ENCODE data around the gene FAM200A. TPM values are rescaled to one million over a fixed set of nuclear protein-coding genes. Genes with fewer than 3 reads are reported as not detected.

The FAM200A gene
- total RNA-seq, 1 experiment from 2014 or later, result 5.2 TPM

GRCh38 chr7:99579956-99580777, 28.3 kb upstream of the FAM200A start:
- no peaks in the 10 kb centered on the region for H3K9me3 Mint-ChIP-seq (ENCODE audit: unreplicated experiment)
- H3K27me3 Mint-ChIP-seq (ENCODE audit: insufficient read depth, unreplicated experiment), result peaks cover 5% of the 10 kb centered on the region
- intact Hi-C loops (cut with micrococcal nuclease; ENCODE audit: unreplicated experiment), result loop anchor here (10.0 kb wide), 1 partner anchor 55 kb away; no protein-coding TSS in a partner anchor
- BruUV-seq (replicated peaks), result no TSS peak
- H3K9me3 ChIP-seq, result no peaks in the 10 kb centered on the region
- no peaks in the 10 kb centered on the region for H3K4me1 Mint-ChIP-seq (ENCODE audit: low read depth, unreplicated experiment)
- POLR2A ChIA-PET, result interaction anchor here (0.6 kb wide), 1 partner anchor 62 kb away, joined by 3 read pairs; no protein-coding TSS in a partner anchor
- TF ChIP-seq CTCF (IDR thresholded peaks at IDR 0.05; ENCODE audit: insufficient read depth in 1 of 2, low read depth in 1 of 2, low read length in 1 of 2, severe bottlenecking in 1 of 2, unreplicated experiment in 1 of 2), result peak; percentile 30 to 60
- no peaks in the 10 kb centered on the region for H3K36me3 ChIP-seq (ENCODE audit: control insufficient read depth, insufficient read depth, low read length)
- H3K36me3 Mint-ChIP-seq (ENCODE audit: insufficient read depth, unreplicated experiment), result no peaks in the 10 kb centered on the region
- CTCF ChIA-PET, result interaction anchor here (1.0 to 1.3 kb wide), 2 partner anchors 28 to 55 kb away, joined by 3 to 8 read pairs; partner anchors contain the start of gene FAM200A
- no peak overlapping the region for H3K27ac Mint-ChIP-seq (ENCODE audit: unreplicated experiment)
- peak overlapping the region; percentile 72 for H3K4me3 Mint-ChIP-seq (ENCODE audit: unreplicated experiment)
- peak in 1 of 2 experiments; percentile 72 for DNase-seq
- no peaks in the 10 kb centered on the region for H3K4me1 ChIP-seq
- peak overlapping the region; percentile 37 for H3K4me3 ChIP-seq (ENCODE audit: low read depth, low read length)
- no peaks in the 10 kb centered on the region for H3K27me3 ChIP-seq (replicated peaks; ENCODE audit: control insufficient read depth, insufficient read depth, low read length)

GRCh38 chr7:99579281-99579955, 27.5 kb upstream of the FAM200A start:
- no peak for TF ChIP-seq CTCF (IDR thresholded peaks at IDR 0.05; ENCODE audit: insufficient read depth in 1 of 2, low read depth in 1 of 2, low read length in 1 of 2, severe bottlenecking in 1 of 2, unreplicated experiment in 1 of 2)
- Histone ChIP-seq H3K36me3 (ENCODE audit: control insufficient read depth, insufficient read depth, low read length) (no peaks in the 10 kb centered on the region), H3K27me3 (replicated peaks; ENCODE audit: control insufficient read depth, insufficient read depth, low read length) (no peaks in the 10 kb centered on the region), H3K4me1 (no peaks in the 10 kb centered on the region), H3K9me3 (no peaks in the 10 kb centered on the region), H3K4me3 (ENCODE audit: low read depth, low read length) (no peak overlapping the region)
- Mint-ChIP-seq H3K36me3 (ENCODE audit: insufficient read depth, unreplicated experiment) (no peaks in the 10 kb centered on the region), H3K9me3 (ENCODE audit: unreplicated experiment) (no peaks in the 10 kb centered on the region), H3K4me1 (ENCODE audit: low read depth, unreplicated experiment) (no peaks in the 10 kb centered on the region), H3K27ac (ENCODE audit: unreplicated experiment) (no peak overlapping the region), H3K4me3 (ENCODE audit: unreplicated experiment) (peak overlapping the region; percentile 72), H3K27me3 (ENCODE audit: insufficient read depth, unreplicated experiment) (peaks cover 5% of the 10 kb centered on the region)
- BruUV-seq (replicated peaks), result no TSS peak
- ChIA-PET CTCF (no interaction called here), POLR2A (no interaction called here)
- DNase-seq, result no peak
- intact Hi-C loops (cut with micrococcal nuclease; ENCODE audit: unreplicated experiment), result no loop called here

- TF ChIP-seq CTCF (IDR thresholded peaks at IDR 0.05; ENCODE audit: insufficient read depth in 1 of 2, low read depth in 1 of 2, low read length in 1 of 2, severe bottlenecking in 1 of 2, unreplicated experiment in 1 of 2), result no peak
- intact Hi-C loops (cut with micrococcal nuclease; ENCODE audit: unreplicated experiment), result no loop called here
- no peak overlapping the region for H3K27ac Mint-ChIP-seq (ENCODE audit: unreplicated experiment)
These were observed 24.3 kb upstream of the FAM200A start for GRCh38 chr7:99576251-99576650.

More at GRCh38 chr7:99576251-99576650, 24.3 kb upstream of the FAM200A start:
- Mint-ChIP-seq H3K27me3 (ENCODE audit: insufficient read depth, unreplicated experiment) (peaks cover 7% of the 10 kb centered on the region), H3K4me1 (ENCODE audit: low read depth, unreplicated experiment) (no peaks in the 10 kb centered on the region), H3K36me3 (ENCODE audit: insufficient read depth, unreplicated experiment) (no peaks in the 10 kb centered on the region), H3K4me3 (ENCODE audit: unreplicated experiment) (no peak overlapping the region), H3K9me3 (ENCODE audit: unreplicated experiment) (no peaks in the 10 kb centered on the region)
- ChIA-PET CTCF (no interaction called here), POLR2A (no interaction called here)
- no peaks in the 10 kb centered on the region for H3K4me1 ChIP-seq
- no peaks in the 10 kb centered on the region for H3K9me3 ChIP-seq
- BruUV-seq (replicated peaks), result no TSS peak
- no peak overlapping the region for H3K4me3 ChIP-seq (ENCODE audit: low read depth, low read length)
- no peak for DNase-seq
- H3K36me3 ChIP-seq (ENCODE audit: control insufficient read depth, insufficient read depth, low read length), result no peaks in the 10 kb centered on the region
- H3K27me3 ChIP-seq (replicated peaks; ENCODE audit: control insufficient read depth, insufficient read depth, low read length), result no peaks in the 10 kb centered on the region

Measured in Caco-2 (cell line).